GM23338 (cell line): ENCODE results near the gene SFRP4. TPM values are rescaled to one million over a fixed set of nuclear protein-coding genes. Genes with fewer than 3 reads are reported as not detected.

ENCODE experiments used
- ATAC-seq: fragments of 200-7000 bp; cut with Tn5 transposase; 3 replicates; pipeline ENCODE4 v1.9.1; 2020
- DNase-seq: peaks from one replicate; pipeline ENCODE4 v3.0.0-alpha.2; 2015; ENCODE audit warnings: low spot score
- H2AFZ ChIP-seq: fragments of 200-600 bp; sonication (generic); 2 replicates; pipeline ENCODE4 v1.8.0; 2016; ENCODE audit warnings: antibody characterized with exemption, mild to moderate bottlenecking, moderate library complexity
- H3F3A ChIP-seq: fragments of 200-600 bp; sonication (generic); replicated peaks from 2 replicates; pipeline ENCODE4 v1.8.0; 2017; ENCODE audit warnings: antibody characterized with exemption, mixed run types, low read depth
- H3K27ac ChIP-seq: fragments of 200-600 bp; sonication (generic); 2 replicates; pipeline ENCODE4 v1.6.1; 2016; ENCODE audit warnings: low read depth
- H3K27me3 ChIP-seq: fragments of 200-600 bp; sonication (generic); 2 replicates; pipeline ENCODE4 v1.8.0; 2016; ENCODE audit warnings: mild to moderate bottlenecking, mixed run types, moderate library complexity; ENCODE audit not compliant: insufficient read depth
- H3K36me3 ChIP-seq: fragments of 200-600 bp; sonication (generic); 2 replicates; pipeline ENCODE4 v1.8.0; 2016; ENCODE audit warnings: mild to moderate bottlenecking; ENCODE audit not compliant: insufficient read depth
- H3K4me1 ChIP-seq: fragments of 200-600 bp; sonication (generic); 2 replicates; pipeline ENCODE4 v1.8.0; 2016; ENCODE audit warnings: mild to moderate bottlenecking, moderate library complexity; ENCODE audit not compliant: insufficient read depth
- H3K4me2 ChIP-seq: fragments of 200-600 bp; sonication (generic); 2 replicates; pipeline ENCODE4 v1.7.1; 2017; ENCODE audit warnings: mixed run types
- H3K4me3 ChIP-seq: fragments of 200-600 bp; sonication (generic); 2 replicates; pipeline ENCODE4 v1.6.1; 2016; ENCODE audit warnings: mixed run types
- H3K79me2 ChIP-seq: fragments of 200-600 bp; sonication (generic); replicated peaks from 2 replicates; pipeline ENCODE4 v1.8.0; 2017; ENCODE audit warnings: mild to moderate bottlenecking; ENCODE audit not compliant: insufficient read depth
- H3K9me2 ChIP-seq: fragments of 200-600 bp; sonication (generic); 2 replicates; pipeline ENCODE4 v1.8.0; 2017; ENCODE audit not compliant: insufficient read depth
- H4K20me1 ChIP-seq: fragments of 200-600 bp; sonication (generic); replicated peaks from 2 replicates; pipeline ENCODE4 v1.8.0; 2017; ENCODE audit warnings: mild to moderate bottlenecking; ENCODE audit not compliant: insufficient read depth
- H3K27ac Mint-ChIP-seq: 2 replicates; pipeline ENCODE4 v1.8.0; 2020; ENCODE audit warnings: inconsistent platforms, mild to moderate bottlenecking, moderate library complexity, mixed read lengths
- H3K27me3 Mint-ChIP-seq: 3 replicates; pipeline ENCODE4 v1.8.0; 2022; ENCODE audit warnings: low read depth, mild to moderate bottlenecking, moderate library complexity, mixed read lengths, inconsistent platforms; ENCODE audit not compliant: insufficient read depth, poor library complexity
- H3K36me3 Mint-ChIP-seq: 3 replicates; pipeline ENCODE4 v1.8.0; 2021; ENCODE audit warnings: low read depth, mild to moderate bottlenecking, inconsistent platforms, moderate library complexity, mixed read lengths
- H3K4me1 Mint-ChIP-seq: 3 replicates; pipeline ENCODE4 v1.8.0; 2020; ENCODE audit warnings: mild to moderate bottlenecking, inconsistent platforms, mixed read lengths
- H3K4me3 Mint-ChIP-seq: 3 replicates; pipeline ENCODE4 v1.8.0; 2021; ENCODE audit warnings: moderate library complexity, mild to moderate bottlenecking, inconsistent platforms, mixed read lengths
- H3K9me3 Mint-ChIP-seq: 3 replicates; pipeline ENCODE4 v1.8.0; 2020; ENCODE audit warnings: moderate library complexity, mild to moderate bottlenecking, inconsistent platforms, mixed read lengths
- CREB1 ChIP-seq: fragments of 250-450 bp; sonication (Bioruptor Pico); IDR thresholded peaks from 2 replicates; pipeline ENCODE4 v1.5.0; 2020; ENCODE audit warnings: low read depth, mild to moderate bottlenecking, moderate library complexity
- CTCF ChIP-seq, 2 experiments: fragments of 200-600 bp in 1 of 2; sonication (generic) in 1 of 2; conservative IDR thresholded peaks; 2 replicates each; pipeline versions ENCODE4 v1.5.1 to v1.6.1; 2016 to 2017; ENCODE audit warnings: antibody characterized with exemption in 2 of 2, low read depth in 2 of 2, mild to moderate bottlenecking in 2 of 2, moderate library complexity in 1 of 2
- ETS1 ChIP-seq: IDR thresholded peaks from 2 replicates; pipeline ENCODE4 v1.6.1; 2016; ENCODE audit warnings: antibody characterized with exemption
- EZH2 ChIP-seq: fragments of 200-600 bp; sonication (generic); IDR thresholded peaks from one replicate; pipeline ENCODE4 v1.8.0; 2017; ENCODE audit warnings: antibody characterized with exemption, mild to moderate bottlenecking, low read depth; ENCODE audit not compliant: unreplicated experiment
- EZH2phosphoT487 ChIP-seq: fragments of 200-600 bp; sonication (generic); IDR thresholded peaks from one replicate; pipeline ENCODE4 v1.8.1; 2018; ENCODE audit warnings: antibody characterized with exemption; ENCODE audit not compliant: unreplicated experiment
- JUNB ChIP-seq: IDR thresholded peaks from one replicate; pipeline ENCODE4 v1.6.1; 2016; ENCODE audit warnings: antibody characterized with exemption; ENCODE audit not compliant: unreplicated experiment
- NANOG ChIP-seq: IDR thresholded peaks from 2 replicates; pipeline ENCODE4 v1.6.1; 2016; ENCODE audit warnings: antibody characterized with exemption, borderline replicate concordance
- POLR2AphosphoS5 ChIP-seq: IDR thresholded peaks from 2 replicates; pipeline ENCODE4 v1.6.1; 2016; ENCODE audit warnings: antibody characterized with exemption, low read depth
- REST ChIP-seq: IDR thresholded peaks from one replicate; pipeline ENCODE4 v1.6.1; 2018; ENCODE audit warnings: antibody characterized with exemption; ENCODE audit not compliant: unreplicated experiment
- STAT1 ChIP-seq: IDR thresholded peaks from one replicate; pipeline ENCODE4 v1.6.1; 2016; ENCODE audit warnings: antibody characterized with exemption; ENCODE audit not compliant: unreplicated experiment
- ZNF114 ChIP-seq: fragments of 250-450 bp; sonication (Bioruptor Pico); IDR thresholded peaks from 2 replicates; pipeline ENCODE4 v1.5.0; 2020; ENCODE audit warnings: mild to moderate bottlenecking, moderate library complexity
- ZNF331 ChIP-seq: fragments of 250-450 bp; sonication (Bioruptor Pico); IDR thresholded peaks from 2 replicates; pipeline ENCODE4 v1.5.0; 2020; ENCODE audit warnings: low read depth, mild to moderate bottlenecking, moderate library complexity
- ZNF462 ChIP-seq: fragments of 250-450 bp; sonication (Bioruptor Pico); IDR thresholded peaks from 2 replicates; pipeline ENCODE4 v1.5.0; 2020; ENCODE audit warnings: mild to moderate bottlenecking, moderate library complexity
- polyA plus RNA-seq: library from polyadenylated mRNA; unstranded; fragments of >200 nt; fragmentation: Nextera tagmentation; extraction: Ambion mirVana; gene quantifications from 2 replicates; pipeline ENCODE4 v1.2.1, GENCODE V29; 2016
- total RNA-seq: library from RNA; depleted of rRNA; stranded (reverse); fragments of >200 nt; shearing (Covaris generic); gene quantifications from 2 replicates; pipeline ENCODE4 v1.2.3, GENCODE V29; 2014

Gene SFRP4
- total and polyA plus RNA-seq, 2 experiments from 2014 or later, result not detected

GRCh38 chr7:37960483-37960882 is 43.9 kb upstream of the SFRP4 start:
- no peaks in the 10 kb centered on the region for H3K4me1 Mint-ChIP-seq
- DNase-seq (no peak), ATAC-seq (no peak)
- TF ChIP-seq STAT1 (no peak), EZH2 (no peak), CTCF (conservative IDR thresholded peaks at IDR 0.05; ENCODE audit: low read depth in 2 of 2) (no peak), CREB1 (CRISPR knock-in tag) (no peak), ZNF462 (CRISPR knock-in tag) (no peak), EZH2phosphoT487 (no peak), ZNF331 (CRISPR knock-in tag) (no peak), ZNF114 (CRISPR knock-in tag) (no peak), ETS1 (no peak), NANOG (no peak), REST (no peak), POLR2AphosphoS5 (no peak), JUNB (no peak)
- Histone ChIP-seq H3K4me2 (no peak overlapping the region), H2AFZ (no peak overlapping the region), H3K27me3 (no peaks in the 10 kb centered on the region), H3K9me2 (no peaks in the 10 kb centered on the region), H4K20me1 (no peaks in the 10 kb centered on the region), H3K36me3 (no peaks in the 10 kb centered on the region), H3K27ac (no peak overlapping the region), H3K4me1 (no peaks in the 10 kb centered on the region), H3K4me3 (no peak overlapping the region), H3K79me2 (no peaks in the 10 kb centered on the region), H3F3A (no peaks in the 10 kb centered on the region)
- H3K36me3 Mint-ChIP-seq, result no peaks in the 10 kb centered on the region
- H3K27me3 Mint-ChIP-seq, result no peaks in the 10 kb centered on the region
- H3K4me3 Mint-ChIP-seq, result no peak overlapping the region
- no peak overlapping the region for H3K27ac Mint-ChIP-seq
- no peaks in the 10 kb centered on the region for H3K9me3 Mint-ChIP-seq
